Testis (tissue), 2 donors: ENCODE measurements around the gene HTT.

Source experiments
- CTCF ChIP-seq, 3 experiments: fragments of 450-650 bp in 2 of 3; fragments of 200-600 bp in 1 of 3; sonication (generic) in 1 of 3; IDR thresholded peaks; one replicate each; pipeline ENCODE4 v1.5.1; 2016 to 2019; ENCODE audit warnings: antibody characterized with exemption in 3 of 3, mild to moderate bottlenecking in 2 of 3, moderate library complexity in 1 of 3
- POLR2A ChIP-seq: fragments of 450-650 bp; IDR thresholded peaks from one replicate; pipeline ENCODE4 v1.6.1; 2017; ENCODE audit warnings: antibody characterized with exemption, mild to moderate bottlenecking, moderate library complexity

- TF ChIP-seq CTCF (IDR thresholded peaks at IDR 0.05) = no peak
- no peak for TF ChIP-seq POLR2A
These were observed 55.7 kb downstream of the HTT start for GRCh38 chr4:3130201-3130600.
